IMR-90 (cell line): Measurements from ENCODE around the gene ADAMTS19. TPM values are rescaled to one million over a fixed set of nuclear protein-coding genes. Genes with fewer than 3 reads are reported as not detected.

Experiments
- ATAC-seq: fragments of 200-7000 bp; cut with Tn5 transposase; 2 replicates; pipeline ENCODE4 v1.9.1; 2020; ENCODE audit warnings: low read depth, mild to moderate bottlenecking, moderate library complexity
- BruUV-seq: library from RNA; stranded (reverse); fragments of 400-500 nt; replicated peaks from 2 replicates; lab custom pipeline; 2021; lab: Mats Ljungman, UMichigan
- CTCF ChIA-PET: fragments of 300-600 bp; formaldehyde crosslinking; extraction: SDS; loops from one replicate; lab custom pipeline; 2021; ENCODE audit warnings: antibody characterized with exemption; lab: Yijun Ruan, JAX
- POLR2A ChIA-PET: fragments of 300-600 bp; sonication (Branson Sonifier 250); formaldehyde crosslinking; loops from one replicate; lab custom pipeline; 2022; ENCODE audit warnings: antibody characterized with exemption; ENCODE audit not compliant: unreplicated experiment; lab: Charles Lee
- DNase-seq: peaks from one replicate; pipeline ENCODE4 v3.0.0; 2013
- H2AFZ ChIP-seq: replicated peaks from 2 replicates; pipeline ENCODE3; 2013; ENCODE audit warnings: low read length, mild to moderate bottlenecking; ENCODE audit not compliant: poor library complexity
- H2AK5ac ChIP-seq: 2 replicates; pipeline ENCODE4 v1.6.1; 2013; ENCODE audit warnings: low read depth, low read length, inconsistent platforms
- H2AK9ac ChIP-seq: replicated peaks from 2 replicates; pipeline ENCODE3; 2013; ENCODE audit warnings: mild to moderate bottlenecking, low read depth, low read length, moderate library complexity; ENCODE audit not compliant: poor library complexity
- H2BK120ac ChIP-seq: 2 replicates; pipeline ENCODE4 v1.6.1; 2013; ENCODE audit warnings: low read depth, low read length, inconsistent platforms
- H2BK15ac ChIP-seq: 3 replicates; pipeline ENCODE4 v1.6.1; 2013; ENCODE audit warnings: low read depth, low read length, inconsistent platforms
- H2BK20ac ChIP-seq: 2 replicates; pipeline ENCODE4 v1.6.1; 2013; ENCODE audit warnings: low read depth, mild to moderate bottlenecking, inconsistent platforms, low read length, moderate library complexity
- H2BK5ac ChIP-seq: 2 replicates; pipeline ENCODE4 v1.6.1; 2013; ENCODE audit warnings: mild to moderate bottlenecking, low read depth, low read length, inconsistent platforms; ENCODE audit not compliant: poor library complexity, severe bottlenecking
- H3K14ac ChIP-seq: replicated peaks from 2 replicates; pipeline ENCODE4 v1.6.1; 2013; ENCODE audit warnings: low read depth, low read length, inconsistent platforms
- H3K18ac ChIP-seq: 2 replicates; pipeline ENCODE4 v1.6.1; 2013; ENCODE audit warnings: low read depth, low read length, control low read depth
- H3K23ac ChIP-seq: 2 replicates; pipeline ENCODE4 v1.6.1; 2013; ENCODE audit warnings: low read depth, low read length, inconsistent platforms
- H3K27ac ChIP-seq: 2 replicates; pipeline ENCODE4 v1.5.1; 2013; ENCODE audit warnings: mild to moderate bottlenecking, control low read depth, low read length; ENCODE audit not compliant: insufficient read depth
- H3K27me3 ChIP-seq: 2 replicates; pipeline ENCODE4 v1.6.1; 2013; ENCODE audit warnings: low read length; ENCODE audit not compliant: control insufficient read depth, insufficient read depth
- H3K36me3 ChIP-seq: 2 replicates; pipeline ENCODE4 v1.6.1; 2013; ENCODE audit warnings: low read length, mixed read lengths; ENCODE audit not compliant: control insufficient read depth, insufficient read depth
- H3K4ac ChIP-seq: 2 replicates; pipeline ENCODE4 v1.6.1; 2013; ENCODE audit warnings: low read depth, low read length, inconsistent platforms
- H3K4me1 ChIP-seq: 2 replicates; pipeline ENCODE4 v1.6.1; 2013; ENCODE audit warnings: low read length, mixed read lengths; ENCODE audit not compliant: control insufficient read depth, insufficient read depth
- H3K4me2 ChIP-seq: 2 replicates; pipeline ENCODE4 v1.6.1; 2013; ENCODE audit warnings: low read depth, mild to moderate bottlenecking, control low read depth, low read length, moderate library complexity
- H3K4me3 ChIP-seq: 2 replicates; pipeline ENCODE4 v1.5.1; 2013; ENCODE audit warnings: low read depth, mild to moderate bottlenecking, control low read depth, low read length, moderate library complexity; ENCODE audit not compliant: insufficient read depth
- H3K56ac ChIP-seq: 2 replicates; pipeline ENCODE4 v1.6.1; 2013; ENCODE audit warnings: low read length, inconsistent platforms; ENCODE audit not compliant: insufficient read depth; ENCODE audit errors: extremely low read depth
- H3K79me1 ChIP-seq, 2 experiments: 2 replicates each; pipeline ENCODE4 v1.6.1; 2013; ENCODE audit warnings: low read length in 2 of 2, inconsistent platforms in 1 of 2, low read depth in 1 of 2
- H3K9ac ChIP-seq: 2 replicates; pipeline ENCODE4 v1.6.1; 2013; ENCODE audit warnings: low read depth, low read length, control low read depth
- H3K9me1 ChIP-seq: 2 replicates; pipeline ENCODE4 v1.6.1; 2013; ENCODE audit warnings: low read length, inconsistent platforms; ENCODE audit not compliant: insufficient read depth
- H3K9me3 ChIP-seq: 2 replicates; pipeline ENCODE4 v1.6.1; 2013; ENCODE audit warnings: low read length; ENCODE audit not compliant: control insufficient read depth, insufficient read depth
- H4K20me1 ChIP-seq: 2 replicates; pipeline ENCODE4 v1.6.1; 2013; ENCODE audit warnings: low read length, inconsistent platforms; ENCODE audit not compliant: insufficient read depth
- H4K5ac ChIP-seq: 2 replicates; pipeline ENCODE4 v1.6.1; 2013; ENCODE audit warnings: mild to moderate bottlenecking, low read depth, low read length, control low read depth
- H4K8ac ChIP-seq, 2 experiments: 2 replicates each; pipeline ENCODE4 v1.6.1; 2013; ENCODE audit warnings: low read depth in 2 of 2, low read length in 2 of 2, control low read depth in 1 of 2, inconsistent platforms in 1 of 2
- H4K91ac ChIP-seq: 2 replicates; pipeline ENCODE4 v1.6.1; 2013; ENCODE audit warnings: low read depth, low read length, inconsistent platforms; ENCODE audit not compliant: insufficient read depth
- BHLHE40 ChIP-seq: fragments of 150-350 bp; IDR thresholded peaks from 2 replicates; pipeline ENCODE4 v1.6.1; 2016; ENCODE audit warnings: mild to moderate bottlenecking, low read depth, low read length
- CHD1 ChIP-seq: IDR thresholded peaks from 2 replicates; pipeline ENCODE4 v1.6.1; 2012; ENCODE audit warnings: low read depth, low read length, improper control_type of control experiment
- MAFK ChIP-seq: IDR thresholded peaks from 2 replicates; pipeline ENCODE4 v1.6.1; 2012; ENCODE audit warnings: low read depth, low read length, improper control_type of control experiment
- NFE2L2 ChIP-seq: fragments of 150-350 bp; IDR thresholded peaks from 2 replicates; pipeline ENCODE4 v1.6.1; 2016; ENCODE audit warnings: low read depth, mild to moderate bottlenecking, low read length
- POLR2A ChIP-seq: IDR thresholded peaks from 2 replicates; pipeline ENCODE4 v1.6.1; 2012; ENCODE audit warnings: mild to moderate bottlenecking, low read depth, low read length
- RFX5 ChIP-seq: IDR thresholded peaks from 2 replicates; pipeline ENCODE4 v1.8.0; 2012; ENCODE audit warnings: low read depth, mild to moderate bottlenecking, low read length, moderate library complexity
- WGBS, 2 experiments: methylation state at CpG; one replicate each; pipeline versions ENCODE4 v1.1.5 to v1.1.7; 2013; ENCODE audit warnings: missing lambda C conversion rate in 2 of 2; ENCODE audit not compliant: insufficient read length in 1 of 2; ENCODE audit errors: extremely low coverage in 2 of 2; 5-methylcytosine and 5-hydroxymethylcytosine counted together
- dilution Hi-C: fragments of 300-500 bp; cut with HindIII; formaldehyde crosslinking; loops from one replicate; pipeline ENCODE4 v1.14.3; 2018; ENCODE audit warnings: low sequenced_read_pairs; ENCODE audit not compliant: unreplicated experiment
- in situ Hi-C: fragments of 300-500 bp; cut with MboI; formaldehyde crosslinking; loops from 3 replicates; pipeline ENCODE4 v1.14.3; 2019; ENCODE audit warnings: low sequenced_read_pairs, inconsistent platforms, mixed read lengths
- intact Hi-C: fragments of 100-400 bp; cut with micrococcal nuclease; formaldehyde crosslinking; loops from 2 replicates; pipeline ENCODE4 v1.10.0; 2022
- polyA plus RNA-seq, 3 experiments: library from polyadenylated mRNA; depleted of rRNA; stranded (reverse); fragments of >200 nt; gene quantifications; 2 replicates each; pipeline ENCODE4 v1.2.3, GENCODE V29; 2012; ENCODE audit warnings: low replicate concordance in 1 of 3
- total RNA-seq: library from RNA; depleted of rRNA; stranded (reverse); fragments of >200 nt; gene quantifications from 2 replicates; pipeline ENCODE4 v1.2.3, GENCODE V29; 2012
- TF ChIP-seq, protein P1 (sequence below): fragments of 150-350 bp; IDR thresholded peaks from 2 replicates; pipeline ENCODE4 v1.6.1; 2017; ENCODE audit warnings: mild to moderate bottlenecking, antibody characterized with exemption, low read length, low read depth

The ADAMTS19 gene
- total and polyA plus RNA-seq, 2 of the 4 experiments (the other 2 are of a cell fraction) = under 0.01 to 0.17 TPM

GRCh38 chr5:129716235-129716634 is 256.1 kb downstream of the ADAMTS19 start:
- no peak overlapping the region for H2BK120ac ChIP-seq
- dilution Hi-C loops = no loop called here
- POLR2A ChIA-PET = no interaction called here

More at GRCh38 chr5:129716235-129716634, 256.1 kb downstream of the ADAMTS19 start:
- Histone ChIP-seq H3K14ac (no peak overlapping the region), H2AK9ac (no peak overlapping the region), H3K9me3 (no peaks in the 10 kb centered on the region), H3K79me1 (no peaks in the 10 kb centered on the region), H3K4ac (no peak overlapping the region), H3K9me1 (no peaks in the 10 kb centered on the region), H4K8ac (no peak overlapping the region), H3K27ac (no peak overlapping the region), H3K18ac (no peak overlapping the region), H2AK5ac (no peak overlapping the region), H3K9ac (no peak overlapping the region), H3K27me3 (no peaks in the 10 kb centered on the region), H3K4me2 (no peak overlapping the region), H2BK20ac (no peak overlapping the region), H4K20me1 (no peaks in the 10 kb centered on the region), H3K56ac (no peak overlapping the region), H3K36me3 (no peaks in the 10 kb centered on the region), H2BK5ac (no peak overlapping the region), H4K91ac (no peak overlapping the region), H3K4me3 (no peak overlapping the region), H3K23ac (no peak overlapping the region), H2AFZ (no peak overlapping the region), H4K5ac (no peak overlapping the region), H2BK15ac (no peak overlapping the region), H3K4me1 (no peaks in the 10 kb centered on the region)
- BruUV-seq = no TSS peak
- no peak for ATAC-seq
- DNase-seq = no peak
- TF ChIP-seq NFE2L2 = no peak
- TF ChIP-seq RFX5 = no peak
- TF ChIP-seq, protein P1, sequence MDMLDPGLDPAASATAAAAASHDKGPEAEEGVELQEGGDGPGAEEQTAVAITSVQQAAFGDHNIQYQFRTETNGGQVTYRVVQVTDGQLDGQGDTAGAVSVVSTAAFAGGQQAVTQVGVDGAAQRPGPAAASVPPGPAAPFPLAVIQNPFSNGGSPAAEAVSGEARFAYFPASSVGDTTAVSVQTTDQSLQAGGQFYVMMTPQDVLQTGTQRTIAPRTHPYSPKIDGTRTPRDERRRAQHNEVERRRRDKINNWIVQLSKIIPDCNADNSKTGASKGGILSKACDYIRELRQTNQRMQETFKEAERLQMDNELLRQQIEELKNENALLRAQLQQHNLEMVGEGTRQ = no peak
- TF ChIP-seq BHLHE40 = no peak
- TF ChIP-seq CHD1 = no peak
- no peak for TF ChIP-seq POLR2A
- TF ChIP-seq MAFK = no peak
- intact Hi-C loops = no loop called here
- CTCF ChIA-PET = no interaction called here
- in situ Hi-C loops = no loop called here
- no CpG with 5 or more reads among the region's 1 CpG for WGBS, 2 experiments
